ENCODE measurements around the gene FILIP1L.

FILIP1L gene

DNA sequence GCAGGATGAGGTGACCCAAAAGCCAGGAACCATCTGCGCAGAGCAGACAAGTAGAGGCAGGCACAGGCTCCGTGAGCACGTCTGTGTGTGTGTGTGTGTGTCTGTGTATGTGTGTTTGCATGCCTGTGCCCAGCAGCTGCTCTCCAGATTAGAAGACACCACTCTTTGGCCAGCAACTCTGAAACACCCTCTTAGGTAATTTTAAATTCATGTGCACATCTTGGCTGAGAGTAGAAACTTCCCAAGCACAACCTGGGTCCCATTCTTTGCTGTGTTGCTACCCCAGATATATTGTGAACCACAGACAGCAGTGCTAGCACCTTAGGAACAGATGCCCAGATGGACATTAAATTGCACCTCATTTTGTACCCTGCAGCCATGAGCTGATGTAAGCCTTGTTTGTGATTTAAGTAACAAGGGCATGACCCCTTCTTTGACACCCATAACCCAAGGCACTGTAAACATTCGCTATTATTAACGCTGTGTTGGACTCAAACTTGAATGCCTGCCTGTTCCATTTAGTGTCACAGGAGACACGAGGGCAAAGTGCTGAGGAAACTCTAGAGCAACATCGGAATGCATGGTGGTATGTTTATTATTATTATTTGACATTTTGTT, at the start of gene FILIP1L:
Gene FILIP1L (minus strand): TSS at position 89 of the 618 bp plus-strand sequence.
- TF ChIP-seq GATA2 (IDR thresholded peaks at IDR 0.05; ENCODE audit: low read depth, low read length) = no peak
- no peak for TF ChIP-seq GATA3 (IDR thresholded peaks at IDR 0.05; ENCODE audit: low read depth, low read length)

DNA sequence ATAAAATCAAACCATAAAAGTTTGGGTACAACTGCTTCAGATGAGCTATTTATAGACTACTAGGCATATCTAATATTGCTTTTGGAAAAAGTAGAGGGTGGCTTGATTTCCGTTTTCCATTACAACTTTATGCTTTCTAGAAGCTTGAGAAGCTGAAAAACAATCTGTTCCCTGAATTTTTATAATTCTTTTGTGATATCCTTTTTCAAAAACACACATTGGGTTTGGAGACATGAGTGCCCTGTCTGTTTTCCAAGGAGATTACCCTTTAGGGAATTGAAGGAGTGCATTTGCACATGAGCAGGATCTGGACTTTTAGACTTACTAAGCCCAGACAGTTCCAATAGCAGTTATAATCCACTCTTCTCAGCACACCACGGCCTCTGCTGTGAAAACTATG, 49.5 kb upstream of the FILIP1L start:
- no peak for TF ChIP-seq GATA2 (IDR thresholded peaks at IDR 0.05; ENCODE audit: low read depth, low read length)
- no peak for TF ChIP-seq GATA3 (IDR thresholded peaks at IDR 0.05; ENCODE audit: low read depth, low read length)

DNA sequence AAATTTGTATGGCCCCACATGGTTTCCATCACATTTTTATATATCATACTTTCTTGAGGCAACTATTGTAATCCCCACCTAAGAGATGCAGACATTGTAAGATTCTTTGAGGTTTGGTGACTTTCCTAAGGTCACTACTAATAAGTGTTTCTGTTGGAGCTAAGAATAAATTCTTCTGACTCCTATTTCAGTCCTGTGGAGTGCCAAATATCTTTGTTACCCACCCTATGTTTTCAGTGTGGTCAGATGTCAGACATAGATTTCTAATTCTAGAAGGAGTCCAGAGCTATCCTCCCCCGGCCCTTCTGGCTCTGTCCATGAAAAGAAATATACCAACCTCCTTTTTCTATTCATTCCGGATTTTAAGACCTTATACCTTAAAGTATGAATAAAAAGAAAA, 46.2 kb upstream of the FILIP1L start:
- TF ChIP-seq GATA2 (IDR thresholded peaks at IDR 0.05; ENCODE audit: low read depth, low read length) (no peak), GATA3 (IDR thresholded peaks at IDR 0.05; ENCODE audit: low read depth, low read length) (no peak)

DNA sequence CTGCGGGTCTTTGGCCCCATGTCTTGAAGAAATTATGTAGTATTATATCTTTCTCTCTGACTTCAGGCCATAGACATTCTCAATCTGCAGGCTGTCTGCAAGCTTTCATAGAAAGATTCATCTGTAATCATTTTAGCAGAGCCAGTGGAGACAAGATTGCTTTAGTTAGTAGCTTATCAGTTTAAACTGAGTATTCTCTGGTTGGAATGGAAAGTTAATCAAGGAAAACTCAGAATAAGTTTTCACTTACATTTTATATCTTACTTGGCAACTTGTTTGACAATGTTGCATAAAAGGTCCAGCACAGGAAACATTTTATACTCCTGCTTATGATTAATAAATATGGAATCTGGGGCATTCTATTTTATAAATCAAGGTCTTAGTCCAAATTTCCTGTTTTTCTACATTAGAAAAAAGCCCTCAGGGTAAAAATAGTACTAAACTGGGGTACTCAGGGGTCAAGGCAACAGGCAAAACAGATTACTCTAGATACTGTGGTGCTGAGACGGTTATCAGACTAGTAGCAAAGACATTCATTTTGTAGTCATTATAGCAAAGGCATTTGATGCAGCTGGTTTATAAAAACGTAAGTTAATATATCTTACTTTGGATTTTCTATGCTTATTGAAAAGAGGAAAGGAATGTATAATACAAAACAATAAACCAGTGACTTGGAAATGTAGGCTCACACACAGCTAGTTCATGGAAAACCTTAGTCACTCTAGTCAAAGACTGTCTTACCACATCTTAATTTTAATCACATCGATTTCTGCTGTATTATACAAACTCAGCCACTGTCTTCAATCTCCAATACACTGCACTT, 45.2 kb upstream of the FILIP1L start:
- no peak for TF ChIP-seq GATA3 (IDR thresholded peaks at IDR 0.05; ENCODE audit: low read depth, low read length)
- TF ChIP-seq GATA2 (IDR thresholded peaks at IDR 0.05; ENCODE audit: low read depth, low read length) = no peak

DNA sequence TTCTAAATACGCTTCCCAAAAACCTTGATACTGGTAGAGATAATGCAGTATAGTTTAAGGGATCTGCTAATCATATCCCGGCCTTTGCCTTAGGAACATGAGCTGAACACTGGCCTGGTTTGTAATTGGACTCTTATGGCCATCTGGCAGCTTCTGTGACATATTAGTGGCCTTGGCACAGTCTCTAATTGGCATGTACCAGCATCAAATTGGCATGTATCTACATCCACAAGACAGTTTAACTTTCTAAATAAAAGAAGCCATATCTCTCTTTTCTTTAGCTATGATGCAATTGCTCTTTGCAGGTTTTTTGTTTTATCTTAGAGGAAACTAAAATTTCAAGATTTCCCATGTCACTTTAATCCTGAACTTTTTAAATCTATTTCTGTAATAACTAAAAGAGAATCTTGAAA, 44.6 kb upstream of the FILIP1L start:
- TF ChIP-seq GATA2 (IDR thresholded peaks at IDR 0.05; ENCODE audit: low read depth, low read length) (peak; percentile 91), GATA3 (IDR thresholded peaks at IDR 0.05; ENCODE audit: low read depth, low read length) (peak; percentile 87; the same call in 1 of the 2 replicates)

DNA sequence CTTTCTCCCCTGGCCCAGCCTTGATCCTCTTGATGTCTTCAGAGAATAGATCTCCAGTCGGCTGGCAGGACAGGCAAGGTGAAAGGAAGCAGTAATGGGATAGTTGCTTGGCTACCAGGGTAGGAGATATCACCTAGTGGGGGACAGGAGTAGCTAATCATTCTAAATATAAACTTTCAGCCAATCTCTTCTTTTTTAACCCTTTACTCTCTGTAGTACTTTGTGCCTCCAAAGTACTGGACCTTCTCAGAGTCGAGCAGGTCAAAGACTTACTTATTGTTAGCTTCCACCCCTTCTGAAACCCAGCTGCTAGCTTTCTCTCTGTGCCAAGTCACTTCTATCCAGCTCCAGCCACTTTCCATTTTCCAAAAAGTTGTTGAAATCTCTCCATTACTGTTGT, 43.4 kb upstream of the FILIP1L start:
- TF ChIP-seq GATA3 (IDR thresholded peaks at IDR 0.05; ENCODE audit: low read depth, low read length) (no peak), GATA2 (IDR thresholded peaks at IDR 0.05; ENCODE audit: low read depth, low read length) (no peak)

DNA sequence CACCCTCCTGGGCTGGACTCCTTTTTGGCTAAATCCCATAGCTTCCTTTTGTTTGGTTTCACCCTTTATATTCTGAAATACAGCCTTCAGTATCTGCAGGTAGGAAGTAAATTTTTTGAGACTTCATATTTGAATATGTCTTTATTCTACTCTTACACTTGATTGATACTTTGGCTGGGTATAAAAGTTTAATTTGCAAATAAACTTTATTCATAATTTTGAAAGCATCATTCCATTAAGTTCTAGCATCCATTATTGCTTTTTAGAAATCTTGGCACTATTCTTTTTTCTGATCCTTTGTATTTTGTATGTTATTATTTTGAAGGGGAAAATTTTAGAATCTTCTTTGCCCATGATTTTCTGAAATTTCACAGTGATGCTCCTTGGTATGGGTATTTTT, 41.3 kb upstream of the FILIP1L start:
- no peak for TF ChIP-seq GATA2 (IDR thresholded peaks at IDR 0.05; ENCODE audit: low read depth, low read length)
- TF ChIP-seq GATA3 (IDR thresholded peaks at IDR 0.05; ENCODE audit: low read depth, low read length) = no peak

DNA sequence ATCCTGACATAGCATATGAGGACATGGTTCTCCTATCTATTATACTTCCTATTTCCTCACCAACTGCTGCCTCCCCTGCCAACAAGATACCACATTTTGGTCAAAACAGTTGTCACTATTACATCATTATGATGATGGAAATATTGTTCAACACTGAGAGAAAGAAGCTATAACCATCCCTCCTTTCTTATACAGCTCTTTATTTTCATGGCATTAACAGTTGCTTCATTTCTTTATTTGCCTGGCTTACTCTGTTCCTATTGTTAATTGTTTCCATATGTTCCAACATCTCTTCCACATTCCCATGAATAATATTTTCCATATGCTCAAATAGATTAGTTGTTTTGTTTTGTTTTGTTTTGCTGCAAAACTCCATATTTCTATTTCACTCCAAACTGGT, 40.8 kb upstream of the FILIP1L start:
- no peak for TF ChIP-seq GATA2 (IDR thresholded peaks at IDR 0.05; ENCODE audit: low read depth, low read length)
- TF ChIP-seq GATA3 (IDR thresholded peaks at IDR 0.05; ENCODE audit: low read depth, low read length) = no peak

DNA sequence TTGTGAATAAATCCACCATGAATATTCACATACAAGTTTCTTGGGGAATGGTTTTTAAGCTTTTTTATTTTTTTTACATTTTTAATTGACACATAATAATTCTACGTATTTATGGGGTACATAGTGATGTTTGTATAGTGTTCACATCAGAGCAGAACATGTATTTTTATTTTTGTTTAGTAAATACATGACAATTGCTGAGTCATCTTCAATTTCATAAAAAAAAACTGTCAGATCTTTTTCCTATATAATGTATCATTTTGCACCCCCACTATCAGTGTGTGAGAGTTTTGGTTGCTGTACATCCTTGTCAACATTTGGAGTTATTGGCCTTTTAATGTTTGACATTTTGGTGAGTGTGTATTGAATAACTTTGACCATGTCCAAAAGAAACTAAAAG, 39.9 kb upstream of the FILIP1L start:
- no peak for TF ChIP-seq GATA2 (IDR thresholded peaks at IDR 0.05; ENCODE audit: low read depth, low read length)
- TF ChIP-seq GATA3 (IDR thresholded peaks at IDR 0.05; ENCODE audit: low read depth, low read length) = no peak

DNA sequence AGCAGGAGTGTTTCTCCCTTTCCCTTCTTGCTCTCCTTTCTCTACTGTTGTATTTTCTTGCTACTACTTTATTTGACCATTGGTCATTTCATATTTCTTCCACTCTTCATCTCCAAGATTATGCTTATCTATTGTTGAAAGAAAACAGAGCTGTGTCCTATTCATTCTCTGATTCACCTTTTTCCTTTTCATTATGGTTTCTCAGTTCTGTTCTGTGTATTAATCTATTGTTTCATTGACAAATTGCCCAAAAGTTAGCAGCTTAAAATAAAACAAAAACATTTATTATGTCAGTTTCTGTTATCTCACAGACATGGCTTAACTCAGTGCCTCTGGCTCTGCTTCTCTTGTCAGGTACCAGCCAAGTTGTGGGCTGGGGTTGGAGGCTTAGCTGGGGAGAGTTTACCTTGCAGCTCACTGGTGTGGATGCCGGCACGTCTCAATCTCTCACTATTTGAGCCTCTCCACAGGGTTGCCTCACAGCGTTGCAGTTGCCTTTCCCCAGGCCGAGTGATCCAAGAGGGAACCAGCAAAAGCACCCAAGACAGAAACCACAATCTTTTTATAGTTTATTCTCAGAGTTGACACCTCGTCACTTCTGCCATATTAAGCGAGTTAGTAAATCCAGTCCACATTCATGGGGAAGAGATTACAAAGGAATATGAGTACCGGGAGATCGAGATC, 36.9 kb upstream of the FILIP1L start:
- TF ChIP-seq GATA2 (IDR thresholded peaks at IDR 0.05; ENCODE audit: low read depth, low read length) (no peak), GATA3 (IDR thresholded peaks at IDR 0.05; ENCODE audit: low read depth, low read length) (no peak)

DNA sequence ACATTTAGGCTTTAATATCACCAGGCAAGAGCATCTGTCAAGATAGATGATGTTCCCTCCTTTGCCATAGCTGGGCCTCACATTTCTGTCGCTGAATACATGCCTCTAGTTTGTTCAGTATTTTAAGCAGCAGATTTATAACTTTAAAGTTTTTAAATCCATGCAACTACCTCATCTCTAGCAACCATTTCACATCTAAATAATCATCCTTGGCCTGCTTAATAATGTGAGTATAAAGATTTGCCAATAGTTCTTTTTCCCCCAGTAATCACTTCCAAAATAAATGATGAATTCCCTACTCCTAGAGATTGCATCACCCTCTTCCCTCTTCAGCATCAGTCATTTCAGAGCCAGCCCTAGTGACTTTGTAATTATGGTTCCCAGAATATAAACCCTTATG, 36.2 kb upstream of the FILIP1L start:
- TF ChIP-seq GATA3 (IDR thresholded peaks at IDR 0.05; ENCODE audit: low read depth, low read length) = no peak
- TF ChIP-seq GATA2 (IDR thresholded peaks at IDR 0.05; ENCODE audit: low read depth, low read length) = no peak

DNA sequence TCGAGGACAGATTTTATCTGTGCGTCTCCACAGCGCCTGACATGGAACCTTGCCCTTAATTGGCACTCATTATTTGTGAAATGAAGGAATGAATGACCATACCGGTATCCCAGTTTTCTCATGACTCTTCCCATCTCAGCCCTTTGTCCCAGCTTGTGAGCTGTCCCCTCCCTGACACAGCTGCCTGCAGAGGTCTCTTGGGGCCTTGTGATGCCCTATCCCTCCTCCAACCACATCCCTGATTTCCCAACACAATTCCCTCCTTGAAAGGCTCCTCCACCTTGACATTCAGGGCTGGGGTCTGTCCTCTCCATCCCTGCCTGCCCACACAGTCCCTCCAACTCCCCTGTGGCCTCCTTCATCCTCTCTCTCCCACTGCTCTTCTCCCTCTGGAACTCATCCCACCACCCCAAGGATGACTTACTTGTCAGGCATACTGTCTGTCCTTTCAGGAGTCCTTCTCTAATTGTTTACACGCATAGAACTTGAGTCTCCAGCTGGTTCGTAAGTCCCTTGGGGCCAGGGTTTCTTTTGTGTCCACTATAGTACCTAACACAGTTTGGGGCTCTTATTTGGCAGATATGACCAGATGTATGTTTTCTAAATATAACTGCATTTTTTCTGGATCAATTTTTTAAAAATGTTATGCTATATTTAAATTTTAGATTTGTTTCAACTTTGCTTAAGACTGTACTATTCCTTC, 35.6 kb upstream of the FILIP1L start:
- TF ChIP-seq GATA2 (IDR thresholded peaks at IDR 0.05; ENCODE audit: low read depth, low read length) (no peak), GATA3 (IDR thresholded peaks at IDR 0.05; ENCODE audit: low read depth, low read length) (no peak)

DNA sequence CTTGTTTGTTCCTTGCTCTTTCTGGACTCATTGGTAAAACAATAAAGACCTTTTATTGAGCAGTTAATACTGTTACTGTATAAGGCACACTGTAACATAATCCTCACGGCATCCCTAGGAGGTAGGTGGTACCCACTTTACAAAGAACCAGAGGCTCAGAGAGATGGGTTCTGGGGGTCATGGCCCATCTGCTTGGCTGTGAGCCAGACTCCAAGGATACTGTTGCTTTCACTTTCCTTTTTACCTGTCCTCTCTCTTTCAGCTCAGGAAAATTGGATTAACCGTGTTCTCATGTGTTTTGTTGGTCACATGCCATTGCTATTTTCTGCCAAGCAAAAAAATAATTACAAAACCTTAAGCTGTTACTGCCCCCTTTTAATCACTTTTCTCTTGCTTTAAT, 34.8 kb upstream of the FILIP1L start:
- TF ChIP-seq GATA3 (IDR thresholded peaks at IDR 0.05; ENCODE audit: low read depth, low read length) (no peak), GATA2 (IDR thresholded peaks at IDR 0.05; ENCODE audit: low read depth, low read length) (no peak)

DNA sequence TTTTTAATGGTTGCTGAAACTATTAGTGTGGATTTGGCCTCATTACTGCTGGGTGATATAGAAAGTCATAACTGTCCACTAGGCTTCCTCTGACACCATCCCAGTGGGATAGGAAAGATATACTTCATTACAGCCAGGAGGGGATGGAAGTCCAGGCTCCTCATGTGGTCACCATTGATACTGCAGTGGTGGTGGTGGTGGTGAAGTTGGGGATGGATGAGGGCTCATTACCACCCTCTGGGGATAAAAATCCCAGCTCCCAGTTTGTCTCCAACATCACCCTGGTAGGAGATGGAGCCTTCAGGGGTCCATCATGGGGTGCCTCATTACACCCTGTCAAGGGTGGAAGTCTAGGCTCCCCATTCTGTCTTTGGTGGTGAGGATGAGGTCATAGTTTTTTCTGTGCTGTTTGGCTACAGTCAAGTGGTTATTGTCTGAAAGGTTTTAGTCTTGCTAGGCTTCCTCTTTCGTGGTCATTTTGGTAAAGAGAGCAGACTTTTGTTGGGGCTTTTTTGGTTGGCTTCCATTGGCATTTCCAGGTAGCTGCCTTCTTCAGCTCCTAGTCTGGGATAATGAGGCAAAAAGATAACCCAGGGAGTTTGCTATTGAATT, 30.1 kb upstream of the FILIP1L start:
- TF ChIP-seq GATA3 (IDR thresholded peaks at IDR 0.05; ENCODE audit: low read depth, low read length) (no peak), GATA2 (IDR thresholded peaks at IDR 0.05; ENCODE audit: low read depth, low read length) (no peak)

Data from SH-SY5Y (cell line).